Measurements from ENCODE around the gene PLCH2.

GRCh38 chr1:2519729-2520128 is 43.6 kb downstream of the PLCH2 start:
- no peak for TF ChIP-seq CTCF (IDR thresholded peaks at IDR 0.05; ENCODE audit: low read length)
- no peak for TF ChIP-seq EZH2 (IDR thresholded peaks at IDR 0.05; ENCODE audit: borderline replicate concordance, low read length)
